K562 (cell line): ENCODE data around the gene SLC35A4. TPM values are rescaled to one million over a fixed set of nuclear protein-coding genes. Genes with fewer than 3 reads are reported as not detected.
A peak's percentile ranks its signal among the peaks of the same experiment; 100 is the strongest.

ENCODE experiments used
- ATAC-seq: fragments of 200-7000 bp; cut with Tn5 transposase; 3 replicates; pipeline ENCODE4 v1.9.1; 2020; ENCODE audit warnings: moderate library complexity
- BruUV-seq: library from RNA; stranded (reverse); fragments of 400-500 nt; replicated peaks from 2 replicates; lab custom pipeline; 2021; lab: Mats Ljungman, UMichigan
- CTCF ChIA-PET: fragments of 300-600 bp; formaldehyde crosslinking; extraction: SDS; loops from one replicate; lab custom pipeline; 2021; ENCODE audit warnings: low intra/inter-chr PET ratio; lab: Yijun Ruan, JAX
- POLR2A ChIA-PET: fragments of 300-600, 350-650 bp; sonication (Branson Sonifier 250); formaldehyde crosslinking; extraction: SDS; loops from one replicate; lab custom pipeline; 2021; ENCODE audit warnings: antibody characterized with exemption, inconsistent platforms; lab: Yijun Ruan, JAX
- DNase-seq, 4 experiments: peaks; one replicate each; pipeline versions ENCODE4 v3.0.0 to v3.0.0-alpha.2; 2011 to 2018; ENCODE audit warnings: low spot score in 3 of 4, mixed read lengths in 3 of 4; ENCODE audit errors: extremely low read depth in 1 of 4
- FAIRE-seq: peaks from 2 replicates; lab custom pipeline; 2011; peaks lifted over from hg19 to GRCh38; lab: Jason Lieb, UNC
- H2AFZ ChIP-seq: 2 replicates; pipeline ENCODE4 v1.6.0; 2011; ENCODE audit warnings: low read depth, low read length, control low read depth, inconsistent platforms
- H3K27ac ChIP-seq: fragments of 200-600 bp; 3 replicates; pipeline ENCODE4 v1.8.0; 2011; ENCODE audit warnings: low read depth, mild to moderate bottlenecking, control low read depth, inconsistent platforms, low read length, moderate library complexity, mixed read lengths; ENCODE audit errors: extremely low read depth
- H3K27me3 ChIP-seq, 2 experiments: fragments of 300-600 bp in 1 of 2; 2 replicates in 1 of 2; 3 replicates in 1 of 2; pipeline versions ENCODE4 v1.6.0 to v1.8.0; 2011; ENCODE audit warnings: inconsistent platforms in 2 of 2, low read length in 2 of 2, mild to moderate bottlenecking in 1 of 2, mixed read lengths in 1 of 2, moderate library complexity in 1 of 2; ENCODE audit not compliant: control insufficient read depth in 2 of 2, insufficient read depth in 2 of 2
- H3K36me3 ChIP-seq: fragments of 300-600 bp; 3 replicates; pipeline ENCODE4 v1.8.0; 2011; ENCODE audit warnings: mild to moderate bottlenecking, low read length, inconsistent platforms; ENCODE audit not compliant: control insufficient read depth, insufficient read depth
- H3K4me1 ChIP-seq, 2 experiments: fragments of 200-600 bp in 1 of 2; replicated peaks in 1 of 2; 2 replicates in 1 of 2; 3 replicates in 1 of 2; pipeline versions ENCODE4 v1.5.1 to v1.8.0; 2011; ENCODE audit warnings: inconsistent platforms in 2 of 2, low read length in 2 of 2, mild to moderate bottlenecking in 1 of 2, mixed read lengths in 1 of 2, moderate library complexity in 1 of 2; ENCODE audit not compliant: control insufficient read depth in 2 of 2, insufficient read depth in 2 of 2
- H3K4me2 ChIP-seq: 2 replicates; pipeline ENCODE4 v1.6.1; 2011; ENCODE audit warnings: low read length, control low read depth, inconsistent platforms, mixed read lengths; ENCODE audit not compliant: insufficient read depth
- H3K4me3 ChIP-seq: fragments of 200-600 bp; sonication (generic), shearing (Covaris generic); 2 replicates; pipeline ENCODE4 v1.5.1; 2016; ENCODE audit warnings: control low read depth, inconsistent platforms
- H3K79me2 ChIP-seq: fragments of 200-600 bp; 3 replicates; pipeline ENCODE4 v1.8.0; 2011; ENCODE audit warnings: low read length, inconsistent platforms; ENCODE audit not compliant: control insufficient read depth, insufficient read depth
- H3K9ac ChIP-seq, 2 experiments: 2 replicates each; pipeline versions ENCODE4 v1.6.0 to v1.6.1; 2011; ENCODE audit warnings: low read depth in 2 of 2, low read length in 2 of 2, control low read depth in 1 of 2, inconsistent platforms in 1 of 2, mild to moderate bottlenecking in 1 of 2, mixed read lengths in 1 of 2; ENCODE audit not compliant: insufficient read depth in 1 of 2
- H3K9me1 ChIP-seq: one replicate; pipeline ENCODE4 v1.6.0; 2011; ENCODE audit warnings: inconsistent platforms, mild to moderate bottlenecking, low read length, moderate library complexity; ENCODE audit not compliant: control insufficient read depth, insufficient read depth
- H3K9me3 ChIP-seq: replicated peaks from 2 replicates; pipeline ENCODE4 v1.5.1; 2011; ENCODE audit warnings: low read depth, low read length, inconsistent platforms; ENCODE audit not compliant: control insufficient read depth, insufficient read depth
- H4K20me1 ChIP-seq: replicated peaks from 2 replicates; pipeline ENCODE4 v1.6.1; 2011; ENCODE audit warnings: low read length, inconsistent platforms, mixed read lengths; ENCODE audit not compliant: control insufficient read depth, insufficient read depth
- MYC ChIP-seq, 2 experiments: fragments of 250-450 bp in 1 of 2; sonication (Bioruptor Pico) in 1 of 2; IDR thresholded peaks; 2 replicates each; pipeline versions ENCODE4 v1.5.1 to v1.6.1; 2012 to 2021; ENCODE audit warnings: low read depth in 2 of 2, borderline replicate concordance in 1 of 2, improper control_type of control experiment in 1 of 2, low read length in 1 of 2, mild to moderate bottlenecking in 1 of 2, moderate library complexity in 1 of 2
- RBBP5 ChIP-seq: fragments of 200-600 bp; sonication (generic); IDR thresholded peaks from 2 replicates; pipeline ENCODE4 v1.6.1; 2012; ENCODE audit warnings: borderline replicate concordance, mild to moderate bottlenecking, low read length, control low read depth, inconsistent platforms; ENCODE audit not compliant: insufficient read depth, poor library complexity, severe bottlenecking
- ZSCAN32 ChIP-seq: fragments of 450-650 bp; formaldehyde crosslinking; IDR thresholded peaks from 2 replicates; pipeline ENCODE4 v1.4.0; 2020; ENCODE audit warnings: mild to moderate bottlenecking, moderate library complexity
- WGBS: fragments of 100-300 bp; shearing (Covaris generic); methylation state at CpG from one replicate; pipeline ENCODE4 v1.1.6; 2016; ENCODE audit warnings: low coverage, mixed read lengths; ENCODE audit not compliant: insufficient coverage; ENCODE audit errors: missing lambda C conversion rate; 5-methylcytosine and 5-hydroxymethylcytosine counted together
- in situ Hi-C: fragments of 300-500 bp; cut with MboI; formaldehyde crosslinking; loops from 4 replicates; pipeline ENCODE4 v1.15.0; 2018; ENCODE audit warnings: inconsistent platforms, mixed read lengths
- intact Hi-C: fragments of 100-400 bp; cut with micrococcal nuclease; formaldehyde crosslinking; loops from 2 replicates; pipeline ENCODE4 v1.14.2; 2022
- polyA plus RNA-seq, 8 experiments: library from polyadenylated mRNA; depleted of rRNA in 4 of 8; stranded (reverse) in 5 of 8; unstranded in 3 of 8; fragments of >200 nt; fragmentation: Nextera tagmentation in 2 of 8; fragmentation: Illumina TruSeq in 1 of 8; extraction: Ambion mirVana in 2 of 8; extraction: Trizol in 1 of 8; gene quantifications; 2 replicates each; pipeline versions ENCODE4 v1.2.1 to v1.2.3, GENCODE V29; 2011 to 2014; ENCODE audit warnings: inconsistent platforms in 1 of 8, missing spikeins in 1 of 8
- total RNA-seq, 7 experiments: library from RNA; depleted of rRNA in 6 of 7; stranded (reverse); fragments of >200 nt in 6 of 7; fragmentation: Illumina TruSeq in 2 of 7; extraction: Trizol in 2 of 7; gene quantifications; 2 replicates each; pipeline versions ENCODE4 v1.2.1 to v1.2.3, GENCODE V29; 2011 to 2021; ENCODE audit warnings: low replicate concordance in 1 of 7
- TF ChIP-seq, protein P1 (sequence below), 2 experiments: fragments of 450-650 bp; conservative IDR thresholded peaks; 2 replicates each; pipeline ENCODE4 v1.6.1; 2017; ENCODE audit warnings: mild to moderate bottlenecking in 2 of 2, moderate library complexity in 2 of 2
- TF ChIP-seq, protein P2 (sequence below): IDR thresholded peaks from 2 replicates; pipeline ENCODE4 v1.6.1; 2016; ENCODE audit warnings: missing genetic modification characterization, missing compliant biosample characterization

The SLC35A4 gene
- total and polyA plus RNA-seq, 9 of the 15 experiments (the other 6 are each of a cell fraction or from before 2014, with no cell fraction given), result 21.8 to 171 (median 42.5) TPM

DNA sequence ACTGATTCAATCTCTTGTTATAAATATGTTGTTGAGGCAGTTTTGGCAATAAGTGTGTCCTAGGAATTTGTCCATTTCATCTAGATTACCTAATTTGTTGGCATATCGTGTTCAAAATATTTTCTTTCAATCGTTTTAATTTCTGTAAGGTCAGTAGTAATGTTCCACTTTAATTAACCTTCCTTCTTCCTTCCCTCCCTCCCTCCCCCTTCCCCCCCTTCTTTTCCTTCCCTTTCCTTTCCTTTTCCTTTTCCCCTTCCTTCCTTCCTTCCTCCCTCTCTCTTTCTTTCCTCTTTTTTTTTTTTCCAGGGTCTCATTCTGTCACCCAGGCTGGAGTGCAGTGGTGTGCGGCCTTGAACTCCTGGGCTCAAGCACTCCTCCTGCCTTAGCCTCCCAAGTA lies 41.3 kb downstream of the SLC35A4 start:
- no peak overlapping the region for H3K4me3 ChIP-seq
- H3K9me3 ChIP-seq, result peaks cover 12% of the 10 kb centered on the region
- TF ChIP-seq, protein P1, sequence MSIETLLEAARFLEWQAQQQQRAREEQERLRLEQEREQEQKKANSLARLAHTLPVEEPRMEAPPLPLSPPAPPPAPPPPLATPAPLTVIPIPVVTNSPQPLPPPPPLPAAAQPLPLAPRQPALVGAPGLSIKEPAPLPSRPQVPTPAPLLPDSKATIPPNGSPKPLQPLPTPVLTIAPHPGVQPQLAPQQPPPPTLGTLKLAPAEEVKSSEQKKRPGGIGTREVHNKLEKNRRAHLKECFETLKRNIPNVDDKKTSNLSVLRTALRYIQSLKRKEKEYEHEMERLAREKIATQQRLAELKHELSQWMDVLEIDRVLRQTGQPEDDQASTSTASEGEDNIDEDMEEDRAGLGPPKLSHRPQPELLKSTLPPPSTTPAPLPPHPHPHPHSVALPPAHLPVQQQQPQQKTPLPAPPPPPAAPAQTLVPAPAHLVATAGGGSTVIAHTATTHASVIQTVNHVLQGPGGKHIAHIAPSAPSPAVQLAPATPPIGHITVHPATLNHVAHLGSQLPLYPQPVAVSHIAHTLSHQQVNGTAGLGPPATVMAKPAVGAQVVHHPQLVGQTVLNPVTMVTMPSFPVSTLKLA (conservative IDR thresholded peaks at IDR 0.05), result no peak
- TF ChIP-seq RBBP5 (no peak), ZSCAN32 (no peak), MYC (IDR thresholded peaks at IDR 0.05; ENCODE audit: low read depth, low read length) (no peak), MYC (CRISPR knock-in tag; IDR thresholded peaks at IDR 0.05; ENCODE audit: borderline replicate concordance, low read depth) (no peak)
- TF ChIP-seq, protein P2, sequence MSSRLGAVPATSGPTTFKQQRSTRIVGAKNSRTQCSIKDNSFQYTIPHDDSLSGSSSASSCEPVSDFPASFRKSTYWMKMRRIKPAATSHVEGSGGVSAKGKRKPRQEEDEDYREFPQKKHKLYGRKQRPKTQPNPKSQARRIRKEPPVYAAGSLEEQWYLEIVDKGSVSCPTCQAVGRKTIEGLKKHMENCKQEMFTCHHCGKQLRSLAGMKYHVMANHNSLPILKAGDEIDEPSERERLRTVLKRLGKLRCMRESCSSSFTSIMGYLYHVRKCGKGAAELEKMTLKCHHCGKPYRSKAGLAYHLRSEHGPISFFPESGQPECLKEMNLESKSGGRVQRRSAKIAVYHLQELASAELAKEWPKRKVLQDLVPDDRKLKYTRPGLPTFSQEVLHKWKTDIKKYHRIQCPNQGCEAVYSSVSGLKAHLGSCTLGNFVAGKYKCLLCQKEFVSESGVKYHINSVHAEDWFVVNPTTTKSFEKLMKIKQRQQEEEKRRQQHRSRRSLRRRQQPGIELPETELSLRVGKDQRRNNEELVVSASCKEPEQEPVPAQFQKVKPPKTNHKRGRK, result peak; percentile 64; the same call in 1 of the 2 replicates
- intact Hi-C loops, result no loop called here
- H3K27ac ChIP-seq, result no peak overlapping the region
- H3K79me2 ChIP-seq, result no peaks in the 10 kb centered on the region
- no peaks in the 10 kb centered on the region for H3K4me1 ChIP-seq
- no peak overlapping the region for H3K4me2 ChIP-seq
- ATAC-seq (no peak), FAIRE-seq (no peak), DNase-seq (no peak)
- BruUV-seq, result no TSS peak
- H2AFZ ChIP-seq, result no peak overlapping the region
- H4K20me1 ChIP-seq, result no peaks in the 10 kb centered on the region
- ChIA-PET CTCF (no interaction called here), POLR2A (no interaction called here)
- no peaks in the 10 kb centered on the region for H3K36me3 ChIP-seq
- 44% methylated on average over 3 of the region's 3 CpGs for WGBS
- in situ Hi-C loops, result no loop called here
- H3K9ac ChIP-seq, result no peak overlapping the region
- H3K27me3 ChIP-seq, result no peaks in the 10 kb centered on the region
- H3K9me1 ChIP-seq, result no peaks in the 10 kb centered on the region
